Neuronal stem cell (in vitro differentiated cells): ENCODE results near the gene SMG7.

ENCODE experiments used
- DNase-seq: peaks from one replicate; pipeline ENCODE4 v3.0.0-alpha.2; 2013; ENCODE audit warnings: low spot score
- H2AFZ ChIP-seq: one replicate; pipeline ENCODE4 v1.6.1; 2013; ENCODE audit warnings: mild to moderate bottlenecking, low read length, inconsistent platforms
- H2AK5ac ChIP-seq: 2 replicates; pipeline ENCODE4 v1.6.1; 2013; ENCODE audit warnings: low read depth, mild to moderate bottlenecking, inconsistent platforms, low read length, moderate library complexity, mixed read lengths
- H2BK120ac ChIP-seq: 2 replicates; pipeline ENCODE4 v1.6.1; 2013; ENCODE audit warnings: low read depth, mild to moderate bottlenecking, inconsistent platforms, low read length, moderate library complexity, mixed read lengths
- H2BK12ac ChIP-seq: one replicate; pipeline ENCODE4 v1.6.1; 2013; ENCODE audit warnings: low read length, inconsistent platforms
- H2BK15ac ChIP-seq: 2 replicates; pipeline ENCODE4 v1.6.1; 2013; ENCODE audit warnings: mild to moderate bottlenecking, low read length, inconsistent platforms, mixed read lengths
- H2BK5ac ChIP-seq: one replicate; pipeline ENCODE4 v1.6.1; 2013; ENCODE audit warnings: inconsistent platforms, mild to moderate bottlenecking, low read length, moderate library complexity
- H3K14ac ChIP-seq: one replicate; pipeline ENCODE4 v1.6.1; 2013; ENCODE audit warnings: low read length, inconsistent platforms
- H3K18ac ChIP-seq: 2 replicates; pipeline ENCODE4 v1.6.1; 2013; ENCODE audit warnings: low read length, inconsistent platforms
- H3K23ac ChIP-seq: 2 replicates; pipeline ENCODE4 v1.6.1; 2013; ENCODE audit warnings: low read depth, mild to moderate bottlenecking, mixed read lengths, low read length, inconsistent platforms; ENCODE audit not compliant: poor library complexity
- H3K27ac ChIP-seq: replicated peaks from 3 replicates; pipeline ENCODE4 v1.5.1; 2013; ENCODE audit warnings: low read length, inconsistent platforms
- H3K27me3 ChIP-seq, 3 experiments: 2 replicates each; pipeline ENCODE4 v1.6.1; 2013; ENCODE audit warnings: low read length in 3 of 3, mild to moderate bottlenecking in 2 of 3, inconsistent platforms in 1 of 3, low read depth in 1 of 3, mixed read lengths in 1 of 3, moderate library complexity in 1 of 3; ENCODE audit not compliant: control insufficient read depth in 3 of 3, insufficient read depth in 3 of 3
- H3K36me3 ChIP-seq, 2 donors: replicated peaks in 1 of 2; 2 replicates each; pipeline ENCODE4 v1.6.1; 2013; ENCODE audit warnings: low read length in 2 of 2; ENCODE audit not compliant: control insufficient read depth in 2 of 2, insufficient read depth in 2 of 2
- H3K4ac ChIP-seq: 2 replicates; pipeline ENCODE4 v1.6.1; 2013; ENCODE audit warnings: inconsistent platforms, mild to moderate bottlenecking, low read length, moderate library complexity
- H3K4me1 ChIP-seq, 2 donors: 1 replicate in 1 of 2; 2 replicates in 1 of 2; pipeline ENCODE4 v1.6.1; 2013; ENCODE audit warnings: low read length in 2 of 2, low read depth in 1 of 2; ENCODE audit not compliant: control insufficient read depth in 2 of 2, insufficient read depth in 1 of 2
- H3K4me2 ChIP-seq: one replicate; pipeline ENCODE4 v1.6.1; 2013; ENCODE audit warnings: mild to moderate bottlenecking, low read length, inconsistent platforms; ENCODE audit not compliant: insufficient read depth, poor library complexity, severe bottlenecking
- H3K4me3 ChIP-seq, 2 donors: 2 replicates each; pipeline ENCODE4 v1.5.1; 2013; ENCODE audit warnings: low read length in 2 of 2, mild to moderate bottlenecking in 2 of 2, inconsistent platforms in 1 of 2, moderate library complexity in 1 of 2
- H3K79me1 ChIP-seq: one replicate; pipeline ENCODE4 v1.6.1; 2013; ENCODE audit warnings: low read depth, mild to moderate bottlenecking, inconsistent platforms, low read length, moderate library complexity
- H3K9ac ChIP-seq: one replicate; pipeline ENCODE4 v1.6.1; 2013; ENCODE audit warnings: mild to moderate bottlenecking, low read depth, low read length, inconsistent platforms; ENCODE audit not compliant: poor library complexity
- H3K9me3 ChIP-seq, 2 donors: replicated peaks in 1 of 2; 2 replicates each; pipeline versions ENCODE3 to v1.6.1; 2013; ENCODE audit warnings: low read length in 2 of 2, mild to moderate bottlenecking in 2 of 2, inconsistent platforms in 1 of 2, low read depth in 1 of 2, mixed read lengths in 1 of 2, moderate library complexity in 1 of 2; ENCODE audit not compliant: control insufficient read depth in 2 of 2, insufficient read depth in 1 of 2
- H4K8ac ChIP-seq: one replicate; pipeline ENCODE4 v1.6.1; 2013; ENCODE audit warnings: low read depth, mild to moderate bottlenecking, inconsistent platforms, low read length, moderate library complexity
- H4K91ac ChIP-seq: one replicate; pipeline ENCODE4 v1.6.1; 2013; ENCODE audit warnings: low read length, low read depth, mild to moderate bottlenecking, inconsistent platforms; ENCODE audit not compliant: poor library complexity
- WGBS, 2 donors: extraction: QIAGEN DNeasy Blood & Tissue Kit; methylation state at CpG; one replicate each; pipeline ENCODE4 v1.1.7; 2013; ENCODE audit warnings: missing lambda C conversion rate in 2 of 2, mixed read lengths in 1 of 2; ENCODE audit not compliant: insufficient read length in 2 of 2, insufficient replicate concordance in 1 of 2; ENCODE audit errors: extremely low coverage in 2 of 2; 5-methylcytosine and 5-hydroxymethylcytosine counted together

The SMG7 gene

DNA sequence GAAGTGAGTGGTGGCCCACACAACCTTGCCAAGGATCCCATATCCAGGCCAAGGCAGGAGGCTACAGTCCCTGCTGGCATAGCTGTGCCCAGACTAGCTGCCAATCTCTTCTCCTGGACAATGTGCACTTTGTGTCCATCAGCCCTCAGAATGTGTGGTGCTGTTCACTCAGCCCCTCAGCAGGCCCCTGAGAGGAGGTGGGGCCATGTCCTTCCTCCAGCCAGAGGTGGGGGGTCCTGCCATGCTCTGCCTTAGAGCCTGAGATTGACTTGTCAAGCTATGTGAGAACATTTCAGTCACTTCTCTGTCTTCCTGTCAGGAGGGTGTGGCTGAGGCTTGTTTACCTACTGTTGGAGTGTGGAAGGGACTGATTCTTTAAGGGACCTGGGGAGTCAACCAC lies 116.5 kb downstream of the SMG7 start:
- Histone ChIP-seq H3K4ac (no peak overlapping the region), H2BK5ac (no peak overlapping the region), H3K4me1 (peaks cover 0 to 8% of the 10 kb centered on the region in 2 donors), H3K4me2 (no peak overlapping the region), H3K36me3 (no peaks in the 10 kb centered on the region), H3K9me3 (peaks cover 0 to 2% of the 10 kb centered on the region in 2 donors), H3K4me3 (no peak overlapping the region), H2AK5ac (peak overlapping the region; percentile 1), H3K9ac (no peak overlapping the region), H2BK120ac (no peak overlapping the region), H2BK15ac (no peak overlapping the region), H3K27me3 (peaks cover 0 to 14% (median 0%) of the 10 kb centered on the region in 3 experiments), H3K23ac (no peak overlapping the region), H4K8ac (no peak overlapping the region), H4K91ac (peak overlapping the region; percentile 56), H2BK12ac (no peak overlapping the region), H2AFZ (no peak overlapping the region), H3K18ac (peak overlapping the region; percentile 31), H3K27ac (no peak overlapping the region), H3K79me1 (no peaks in the 10 kb centered on the region), H3K14ac (no peak overlapping the region)
- no peak for DNase-seq

- Histone ChIP-seq H2AK5ac (no peak overlapping the region), H3K4me2 (no peak overlapping the region), H2AFZ (no peak overlapping the region), H3K4ac (no peak overlapping the region), H3K79me1 (no peaks in the 10 kb centered on the region), H3K23ac (no peak overlapping the region), H3K14ac (no peak overlapping the region), H2BK12ac (no peak overlapping the region), H4K8ac (no peak overlapping the region), H2BK120ac (no peak overlapping the region), H2BK15ac (no peak overlapping the region), H2BK5ac (no peak overlapping the region), H3K18ac (no peak overlapping the region), H3K27ac (no peak overlapping the region), H3K36me3 (no peaks in the 10 kb centered on the region), H3K9me3 (peaks cover 0 to 2% of the 10 kb centered on the region in 2 donors), H3K27me3 (peaks cover 0 to 15% (median 0%) of the 10 kb centered on the region in 3 experiments), H3K9ac (no peak overlapping the region), H4K91ac (no peak overlapping the region), H3K4me1 (peaks cover 0 to 8% of the 10 kb centered on the region in 2 donors), H3K4me3 (no peak overlapping the region)
- 100% methylated on average over 1 of the region's 5 CpGs for WGBS, 2 donors
- DNase-seq = no peak
These were observed 117.1 kb downstream of the SMG7 start for GRCh38 chr1:183589384-183589783.

GRCh38 chr1:183589874-183590243 lies 117.6 kb downstream of the SMG7 start:
- no peak overlapping the region for H2BK15ac ChIP-seq
- H3K14ac ChIP-seq = no peak overlapping the region
- no peak overlapping the region for H3K4me3 ChIP-seq
- peaks cover 0 to 8% of the 10 kb centered on the region in 2 donors for H3K4me1 ChIP-seq
- no peak overlapping the region for H2AK5ac ChIP-seq
- H3K79me1 ChIP-seq = no peaks in the 10 kb centered on the region
- H3K9ac ChIP-seq = no peak overlapping the region
- no CpG with 5 or more reads among the region's 4 CpGs for WGBS, 2 donors
- no peak overlapping the region for H3K27ac ChIP-seq
- no peak overlapping the region for H4K8ac ChIP-seq
- H3K9me3 ChIP-seq = peaks cover 0 to 2% of the 10 kb centered on the region in 2 donors
- H2AFZ ChIP-seq = no peak overlapping the region
- no peak overlapping the region for H2BK12ac ChIP-seq
- peaks cover 0 to 15% (median 0%) of the 10 kb centered on the region in 3 experiments for H3K27me3 ChIP-seq
- H3K36me3 ChIP-seq = no peaks in the 10 kb centered on the region
- no peak overlapping the region for H2BK5ac ChIP-seq
- peak overlapping the region; percentile 23 for H3K18ac ChIP-seq
- no peak for DNase-seq
- no peak overlapping the region for H3K23ac ChIP-seq
- H3K4me2 ChIP-seq = no peak overlapping the region
- H4K91ac ChIP-seq = no peak overlapping the region
- H3K4ac ChIP-seq = no peak overlapping the region
- H2BK120ac ChIP-seq = no peak overlapping the region

DNA sequence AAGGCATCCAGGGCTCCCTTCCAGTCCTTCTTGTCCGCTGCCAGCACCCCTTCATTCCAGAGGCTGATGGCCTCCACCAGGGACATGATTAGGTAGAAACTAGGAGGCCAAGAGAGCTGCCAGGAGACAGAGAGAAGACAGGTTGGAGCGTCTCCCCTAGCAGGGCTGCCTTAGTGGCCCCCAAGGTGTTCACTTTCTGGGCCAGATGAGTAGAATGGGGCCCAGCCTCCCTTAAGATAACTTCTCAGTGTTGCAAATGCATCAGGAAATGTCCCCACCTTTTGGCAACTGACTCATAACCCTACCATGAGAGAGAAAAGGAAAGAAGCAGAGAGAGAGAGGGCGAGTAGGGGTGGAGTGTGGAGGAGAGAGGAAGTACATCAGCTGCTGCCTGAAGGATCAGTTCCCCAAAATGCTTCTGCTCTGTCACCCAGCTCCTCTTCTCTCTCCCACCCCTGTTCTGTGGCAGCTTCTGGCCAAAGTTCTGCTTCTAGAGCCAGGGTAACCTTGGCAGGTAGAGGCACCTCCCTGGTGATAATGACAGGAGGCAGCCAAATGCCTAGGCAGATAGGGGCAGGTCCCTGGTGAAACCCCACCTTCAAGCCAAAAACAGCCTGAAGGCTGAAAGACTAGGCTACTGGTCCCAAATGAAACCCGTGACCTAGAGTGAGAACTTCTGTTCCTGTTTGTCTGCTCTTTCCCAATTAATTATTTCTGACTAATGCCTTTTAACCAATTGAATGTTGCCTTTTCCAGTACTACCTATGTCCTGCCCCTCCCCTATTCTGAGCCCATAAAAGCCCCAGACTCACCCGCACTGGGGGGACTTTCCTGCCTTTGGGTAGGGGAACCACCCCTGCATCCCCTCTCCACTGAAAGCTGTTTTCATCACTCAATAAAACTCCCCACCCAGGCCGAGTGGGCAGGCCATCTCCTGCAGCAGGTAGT lies 118.2 kb downstream of the SMG7 start, which contains the start of gene NCF2:
Gene NCF2, minus strand, starts transcription at position 216 of the 948 bp plus-strand sequence. Its CDS starts 130 bp downstream, at position 86.
- Histone ChIP-seq H4K91ac (no peak within 1 kb of the TSS), H2BK12ac (no peak within 1 kb of the TSS), H2AFZ (no peak within 1 kb of the TSS), H3K27me3 (peaks cover 0 to 15% (median 0%) of the 10 kb centered on the region in 3 experiments), H2BK120ac (no peak within 1 kb of the TSS), H4K8ac (no peak within 1 kb of the TSS), H3K4me3 (no peak within 1 kb of the TSS), H3K9ac (no peak within 1 kb of the TSS), H3K4me1 (peaks cover 0 to 8% of the 10 kb centered on the region in 2 donors), H2BK15ac (no peak within 1 kb of the TSS), H3K36me3 (no peaks in the 10 kb centered on the region), H3K27ac (no peak within 1 kb of the TSS), H3K4ac (no peak within 1 kb of the TSS), H3K14ac (no peak within 1 kb of the TSS), H3K23ac (no peak within 1 kb of the TSS), H2AK5ac (no peak within 1 kb of the TSS), H2BK5ac (no peak within 1 kb of the TSS), H3K79me1 (no peaks in the 10 kb centered on the region), H3K4me2 (no peak within 1 kb of the TSS), H3K18ac (peak within 1 kb of the TSS; percentile 23), H3K9me3 (peaks cover 0 to 2% of the 10 kb centered on the region in 2 donors)
- no peak for DNase-seq
- WGBS, 2 donors = no CpG with 5 or more reads among the region's 6 CpGs
